H9 (cell line): ENCODE measurements around the gene MTMR1. TPM values are rescaled to one million over a fixed set of nuclear protein-coding genes. Genes with fewer than 3 reads are reported as not detected.

Experiments used
- DNase-seq: peaks from one replicate; pipeline ENCODE4 v3.0.0-alpha.2; 2017
- H2AFZ ChIP-seq: one replicate; pipeline ENCODE4 v1.6.1; 2013; ENCODE audit warnings: mild to moderate bottlenecking, low read length, control low read depth, moderate library complexity
- H2AK5ac ChIP-seq: 2 replicates; pipeline ENCODE4 v1.6.1; 2013; ENCODE audit warnings: low read length, control low read depth, mixed read lengths; ENCODE audit not compliant: insufficient read length
- H2BK120ac ChIP-seq: one replicate; pipeline ENCODE4 v1.6.1; 2013; ENCODE audit warnings: low read depth, mild to moderate bottlenecking, low read length, control low read depth, inconsistent platforms; ENCODE audit not compliant: poor library complexity, severe bottlenecking
- H2BK12ac ChIP-seq: 2 replicates; pipeline ENCODE4 v1.6.1; 2013; ENCODE audit warnings: low read length, control low read depth, mixed read lengths, low read depth; ENCODE audit not compliant: insufficient read length
- H2BK15ac ChIP-seq: 2 replicates; pipeline ENCODE4 v1.6.1; 2013; ENCODE audit warnings: low read depth, low read length, control low read depth
- H2BK20ac ChIP-seq: one replicate; pipeline ENCODE4 v1.6.1; 2013; ENCODE audit warnings: low read depth, mild to moderate bottlenecking, low read length, control low read depth, inconsistent platforms; ENCODE audit not compliant: poor library complexity, severe bottlenecking
- H2BK5ac ChIP-seq: 2 replicates; pipeline ENCODE4 v1.6.1; 2013; ENCODE audit warnings: low read length, control low read depth, mixed read lengths; ENCODE audit not compliant: insufficient read length
- H3K14ac ChIP-seq: 2 replicates; pipeline ENCODE4 v1.6.1; 2013; ENCODE audit warnings: low read length, control low read depth; ENCODE audit not compliant: insufficient read depth
- H3K18ac ChIP-seq: 2 replicates; pipeline ENCODE4 v1.6.1; 2013; ENCODE audit warnings: low read depth, mild to moderate bottlenecking, mixed read lengths, low read length, control low read depth; ENCODE audit not compliant: insufficient read length
- H3K23ac ChIP-seq: 2 replicates; pipeline ENCODE4 v1.6.1; 2013; ENCODE audit warnings: low read length, control low read depth, mixed read lengths, low read depth; ENCODE audit not compliant: insufficient read length
- H3K23me2 ChIP-seq: 2 replicates; pipeline ENCODE4 v1.6.1; 2013; ENCODE audit warnings: low read depth, mild to moderate bottlenecking, mixed read lengths, low read length, control low read depth; ENCODE audit not compliant: insufficient read length, poor library complexity, severe bottlenecking
- H3K27ac ChIP-seq: 2 replicates; pipeline ENCODE4 v1.5.1; 2013; ENCODE audit warnings: low read length, control low read depth, mixed read lengths, low read depth; ENCODE audit not compliant: insufficient read length
- H3K27me3 ChIP-seq: 2 replicates; pipeline ENCODE4 v1.6.1; 2013; ENCODE audit warnings: low read length, control low read depth, inconsistent platforms; ENCODE audit not compliant: insufficient read depth
- H3K4ac ChIP-seq: 2 replicates; pipeline ENCODE4 v1.6.1; 2013; ENCODE audit warnings: low read depth, mild to moderate bottlenecking, control low read depth, inconsistent platforms, low read length, moderate library complexity
- H3K4me1 ChIP-seq: 2 replicates; pipeline ENCODE4 v1.6.1; 2013; ENCODE audit warnings: low read length, control low read depth, inconsistent platforms; ENCODE audit not compliant: insufficient read depth
- H3K4me2 ChIP-seq: 2 replicates; pipeline ENCODE4 v1.6.1; 2013; ENCODE audit warnings: low read length, control low read depth, mixed read lengths; ENCODE audit not compliant: insufficient read length, insufficient read depth
- H3K56ac ChIP-seq: 2 replicates; pipeline ENCODE4 v1.6.1; 2013; ENCODE audit warnings: low read depth, mild to moderate bottlenecking, mixed read lengths, low read length, control low read depth; ENCODE audit not compliant: insufficient read length
- H3K79me1 ChIP-seq: 2 replicates; pipeline ENCODE4 v1.6.1; 2013; ENCODE audit warnings: low read depth, mild to moderate bottlenecking, moderate library complexity, low read length, control low read depth, inconsistent platforms; ENCODE audit not compliant: insufficient read depth, poor library complexity, severe bottlenecking
- H3K79me2 ChIP-seq: 2 replicates; pipeline ENCODE4 v1.6.1; 2013; ENCODE audit warnings: low read length, control low read depth, inconsistent platforms; ENCODE audit not compliant: insufficient read depth
- H3K9ac ChIP-seq: 2 replicates; pipeline ENCODE4 v1.6.1; 2013; ENCODE audit warnings: low read length, control low read depth, mixed read lengths; ENCODE audit not compliant: insufficient read length; ENCODE audit errors: extremely low read depth
- H3K9me3 ChIP-seq: one replicate; pipeline ENCODE4 v1.6.1; 2013; ENCODE audit warnings: low read depth, low read length, inconsistent platforms; ENCODE audit not compliant: control insufficient read depth
- H3T11ph ChIP-seq: one replicate; pipeline ENCODE4 v1.6.1; 2013; ENCODE audit warnings: mild to moderate bottlenecking, low read length, control low read depth, inconsistent platforms
- H4K20me1 ChIP-seq: one replicate; pipeline ENCODE4 v1.6.1; 2013; ENCODE audit not compliant: control insufficient read depth, insufficient read length, insufficient read depth
- H4K5ac ChIP-seq: 2 replicates; pipeline ENCODE4 v1.6.1; 2013; ENCODE audit warnings: low read depth, mild to moderate bottlenecking, mixed read lengths, low read length, control low read depth; ENCODE audit not compliant: insufficient read length
- H4K8ac ChIP-seq: replicated peaks from 2 replicates; pipeline ENCODE4 v1.6.1; 2013; ENCODE audit warnings: low read length, control low read depth, mixed read lengths, low read depth; ENCODE audit not compliant: insufficient read length
- H4K91ac ChIP-seq: 2 replicates; pipeline ENCODE4 v1.6.1; 2013; ENCODE audit warnings: low read depth, mild to moderate bottlenecking, moderate library complexity, mixed read lengths, low read length, control low read depth; ENCODE audit not compliant: insufficient read length
- H3K27ac Mint-ChIP-seq, 3 experiments: 2 replicates in 2 of 3; 3 replicates in 1 of 3; pipeline ENCODE4 v1.8.0; 2020 to 2021; ENCODE audit warnings: mixed read lengths in 3 of 3, mild to moderate bottlenecking in 1 of 3, moderate library complexity in 1 of 3
- H3K27me3 Mint-ChIP-seq: 2 replicates; pipeline ENCODE4 v1.8.0; 2021; ENCODE audit warnings: low read depth, mild to moderate bottlenecking, moderate library complexity, mixed read lengths
- H3K36me3 Mint-ChIP-seq, 3 experiments: 2 replicates in 2 of 3; 3 replicates in 1 of 3; pipeline ENCODE4 v1.8.0; 2020 to 2021; ENCODE audit warnings: low read depth in 3 of 3, mixed read lengths in 3 of 3; ENCODE audit not compliant: insufficient read depth in 1 of 3
- H3K4me1 Mint-ChIP-seq, 2 experiments: 2 replicates each; pipeline ENCODE4 v1.8.0; 2020; ENCODE audit warnings: mixed read lengths in 2 of 2
- H3K4me3 Mint-ChIP-seq, 2 experiments: 2 replicates in 1 of 2; 3 replicates in 1 of 2; pipeline ENCODE4 v1.8.0; 2020 to 2021; ENCODE audit warnings: mild to moderate bottlenecking in 2 of 2, mixed read lengths in 2 of 2, moderate library complexity in 1 of 2
- H3K9me3 Mint-ChIP-seq, 2 experiments: 2 replicates in 1 of 2; 3 replicates in 1 of 2; pipeline ENCODE4 v1.8.0; 2020; ENCODE audit warnings: mild to moderate bottlenecking in 2 of 2, mixed read lengths in 2 of 2, moderate library complexity in 1 of 2
- CTCF ChIP-seq: fragments of 200-600 bp; sonication (generic); conservative IDR thresholded peaks from 3 replicates; pipeline ENCODE4 v1.8.0; 2021; ENCODE audit warnings: antibody characterized with exemption, mild to moderate bottlenecking
- WGBS: extraction: QIAGEN DNeasy Blood & Tissue Kit; methylation state at CpG from one replicate; pipeline ENCODE4 v1.1.7; 2013; ENCODE audit warnings: missing lambda C conversion rate, low lambda C conversion rate, mixed read lengths; ENCODE audit not compliant: insufficient read length; ENCODE audit errors: extremely low coverage; 5-methylcytosine and 5-hydroxymethylcytosine counted together
- total RNA-seq: library from RNA; stranded (reverse); gene quantifications from 2 replicates; pipeline ENCODE4 v1.2.1, GENCODE V29; 2021

Gene MTMR1
- total RNA-seq, 1 experiment from 2014 or later: 25.2 TPM

GRCh38 chrX:150779385-150779784 is 86.2 kb downstream of the MTMR1 start:
- Mint-ChIP-seq H3K27ac (no peak overlapping the region), H3K27me3 (no peaks in the 10 kb centered on the region; the same call in 1 of the 2 replicates), H3K4me1 (peaks cover 19 to 21% of the 10 kb centered on the region in 2 experiments), H3K4me3 (no peak overlapping the region), H3K36me3 (peaks cover 25 to 32% (median 30%) of the 10 kb centered on the region in 3 experiments), H3K9me3 (peaks cover 49 to 78% of the 10 kb centered on the region in 2 experiments)
- H3K4me2 ChIP-seq: no peak overlapping the region
- no peak overlapping the region for H4K5ac ChIP-seq
- H2AFZ ChIP-seq: no peak overlapping the region
- no peak overlapping the region for H2BK15ac ChIP-seq
- no peaks in the 10 kb centered on the region for H3K79me2 ChIP-seq
- no peak overlapping the region for H4K91ac ChIP-seq
- H3K4me1 ChIP-seq: no peaks in the 10 kb centered on the region; the same call in 1 of the 2 replicates
- H3K23ac ChIP-seq: no peak overlapping the region
- no CpG with 5 or more reads among the region's 8 CpGs for WGBS
- H3K4ac ChIP-seq: no peak overlapping the region
- TF ChIP-seq CTCF: no peak
- H3K27me3 ChIP-seq: no peaks in the 10 kb centered on the region
- H2BK5ac ChIP-seq: no peak overlapping the region
- no peak overlapping the region for H3K18ac ChIP-seq
- no peak for DNase-seq
- H3K56ac ChIP-seq: no peak overlapping the region
- H2BK20ac ChIP-seq: no peak overlapping the region
- H2BK120ac ChIP-seq: no peak overlapping the region
- no peak overlapping the region for H4K8ac ChIP-seq
- no peaks in the 10 kb centered on the region for H4K20me1 ChIP-seq
- H3K27ac ChIP-seq: no peak overlapping the region
- H2AK5ac ChIP-seq: no peak overlapping the region
- no peaks in the 10 kb centered on the region for H3K79me1 ChIP-seq
- H3T11ph ChIP-seq: no peak overlapping the region
- no peak overlapping the region for H2BK12ac ChIP-seq
- H3K14ac ChIP-seq: no peak overlapping the region
- no peaks in the 10 kb centered on the region for H3K9me3 ChIP-seq
- no peak overlapping the region for H3K9ac ChIP-seq
- no peaks in the 10 kb centered on the region for H3K23me2 ChIP-seq
